Measurements from ENCODE around the gene KRT26. TPM values are rescaled to one million over a fixed set of nuclear protein-coding genes. Genes with fewer than 3 reads are reported as not detected.

The KRT26 gene
- total and polyA plus RNA-seq, 10 of the 15 experiments (the other 5 are each of a cell fraction or from before 2014, with no cell fraction given), result not detected

- TF ChIP-seq USF1 (IDR thresholded peaks at IDR 0.05; ENCODE audit: borderline replicate concordance, extremely low read length, insufficient read depth, low read depth, low read length) (no peak), WRNIP1 (IDR thresholded peaks at IDR 0.05; ENCODE audit: borderline replicate concordance, low read depth, low read length) (no peak), POU2F2 (IDR thresholded peaks at IDR 0.05; ENCODE audit: borderline replicate concordance, low read depth, low read length) (no peak), HCFC1 (IDR thresholded peaks at IDR 0.05; ENCODE audit: low read length) (no peak), SPI1 (IDR thresholded peaks at IDR 0.05; ENCODE audit: borderline replicate concordance, insufficient read depth, low read depth, low read length) (no peak), BACH1 (IDR thresholded peaks at IDR 0.05; ENCODE audit: borderline replicate concordance) (no peak), MEF2B (IDR thresholded peaks at IDR 0.05; ENCODE audit: partially characterized antibody, poor library complexity, severe bottlenecking) (no peak), CBX5 (IDR thresholded peaks at IDR 0.05; ENCODE audit: low read depth) (no peak), MTA2 (IDR thresholded peaks at IDR 0.05; ENCODE audit: low read depth) (peak; percentile 34; the same call in 1 of the 2 replicates), EGR1 (IDR thresholded peaks at IDR 0.05; ENCODE audit: borderline replicate concordance in 1 of 2, low read depth in 2 of 2, low read length in 2 of 2) (no peak), NR2F1 (conservative IDR thresholded peaks at IDR 0.05) (no peak), GATAD2B (conservative IDR thresholded peaks at IDR 0.05; ENCODE audit: low read depth) (no peak), ZBTB11 (CRISPR knock-in tag; IDR thresholded peaks at IDR 0.05) (no peak), TCF7 (IDR thresholded peaks at IDR 0.05; ENCODE audit: borderline replicate concordance) (no peak), HDAC6 (IDR thresholded peaks at IDR 0.05; ENCODE audit: unreplicated experiment) (no peak), YBX1 (IDR thresholded peaks at IDR 0.05) (no peak), ETV6 (conservative IDR thresholded peaks at IDR 0.05 in 1 of 2, IDR thresholded peaks at IDR 0.05 in 1 of 2; ENCODE audit: borderline replicate concordance in 1 of 2, low read depth in 1 of 2) (peak in 1 of 2 experiments; percentile 66; a peak in 2 of 4 replicates), NFYB (IDR thresholded peaks at IDR 0.05; ENCODE audit: insufficient read depth, low read depth, low read length) (no peak), IRF3 (IDR thresholded peaks at IDR 0.05) (no peak), BMI1 (IDR thresholded peaks at IDR 0.05; ENCODE audit: borderline replicate concordance) (0 out of 2 replicates have a peak, but pooled peaks have one; percentile 32), ATF7 (IDR thresholded peaks at IDR 0.05; ENCODE audit: low read depth) (0 out of 2 replicates have a peak, but pooled peaks have one; percentile 33), PKNOX1 (IDR thresholded peaks at IDR 0.05) (no peak), ZBED1 (IDR thresholded peaks at IDR 0.05; ENCODE audit: borderline replicate concordance) (no peak), NR2C1 (IDR thresholded peaks at IDR 0.05) (no peak)
Observed at GRCh38 chr17:40727447-40728231, 44.4 kb downstream of the KRT26 start (continued).

Data from GM12878 (cell line).